PFSK-1 (cell line): ENCODE measurements around the gene PRKCE.

Source experiments
- FOXP2 ChIP-seq: optimal IDR thresholded peaks from 2 replicates; pipeline ENCODE3; 2011; ENCODE audit warnings: borderline replicate concordance, control low read depth, inconsistent platforms; ENCODE audit not compliant: insufficient read depth; ENCODE audit errors: extremely low read length, extremely low read depth
- POLR2AphosphoS5 ChIP-seq: IDR thresholded peaks from 2 replicates; pipeline ENCODE4 v1.6.1; 2012; ENCODE audit warnings: low read depth, mild to moderate bottlenecking, control low read depth, low read length, moderate library complexity
- SIN3A ChIP-seq: IDR thresholded peaks from 2 replicates; pipeline ENCODE4 v1.6.1; 2012; ENCODE audit warnings: mild to moderate bottlenecking, low read length, moderate library complexity, borderline replicate concordance; ENCODE audit not compliant: insufficient read depth
- TAF1 ChIP-seq: IDR thresholded peaks from 2 replicates; pipeline ENCODE4 v1.6.1; 2012; ENCODE audit warnings: low read length, control low read depth, borderline replicate concordance; ENCODE audit not compliant: insufficient read depth
- TF ChIP-seq, protein P1 (sequence below), 2 experiments: IDR thresholded peaks; 2 replicates each; pipeline versions ENCODE4 v1.6.1 to v1.8.0; 2011 to 2012; ENCODE audit warnings: low read depth in 2 of 2, low read length in 2 of 2, control low read depth in 1 of 2, inconsistent platforms in 1 of 2, mild to moderate bottlenecking in 1 of 2, moderate library complexity in 1 of 2; ENCODE audit not compliant: insufficient read depth in 1 of 2

The PRKCE gene

DNA sequence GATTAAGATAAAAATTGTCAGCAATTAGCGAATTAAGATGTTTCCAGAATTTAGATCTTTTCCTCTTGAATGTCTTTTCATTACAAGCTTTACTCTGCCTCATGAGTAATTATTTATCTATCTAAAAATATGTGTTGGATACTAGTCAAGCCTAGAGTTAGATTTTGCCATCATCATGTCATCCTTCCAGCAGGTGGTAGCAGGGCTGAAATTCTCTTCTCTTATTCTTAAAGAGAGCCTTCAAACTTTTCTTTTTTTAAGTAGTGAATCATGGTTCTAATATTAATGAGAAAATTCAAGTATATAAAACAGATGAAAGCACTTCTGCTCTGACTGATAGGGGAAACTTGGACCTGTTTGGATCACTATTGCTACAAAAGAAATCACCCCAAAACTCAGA is 405.1 kb downstream of the PRKCE start:
- no peak for TF ChIP-seq SIN3A
- TF ChIP-seq, protein P1, sequence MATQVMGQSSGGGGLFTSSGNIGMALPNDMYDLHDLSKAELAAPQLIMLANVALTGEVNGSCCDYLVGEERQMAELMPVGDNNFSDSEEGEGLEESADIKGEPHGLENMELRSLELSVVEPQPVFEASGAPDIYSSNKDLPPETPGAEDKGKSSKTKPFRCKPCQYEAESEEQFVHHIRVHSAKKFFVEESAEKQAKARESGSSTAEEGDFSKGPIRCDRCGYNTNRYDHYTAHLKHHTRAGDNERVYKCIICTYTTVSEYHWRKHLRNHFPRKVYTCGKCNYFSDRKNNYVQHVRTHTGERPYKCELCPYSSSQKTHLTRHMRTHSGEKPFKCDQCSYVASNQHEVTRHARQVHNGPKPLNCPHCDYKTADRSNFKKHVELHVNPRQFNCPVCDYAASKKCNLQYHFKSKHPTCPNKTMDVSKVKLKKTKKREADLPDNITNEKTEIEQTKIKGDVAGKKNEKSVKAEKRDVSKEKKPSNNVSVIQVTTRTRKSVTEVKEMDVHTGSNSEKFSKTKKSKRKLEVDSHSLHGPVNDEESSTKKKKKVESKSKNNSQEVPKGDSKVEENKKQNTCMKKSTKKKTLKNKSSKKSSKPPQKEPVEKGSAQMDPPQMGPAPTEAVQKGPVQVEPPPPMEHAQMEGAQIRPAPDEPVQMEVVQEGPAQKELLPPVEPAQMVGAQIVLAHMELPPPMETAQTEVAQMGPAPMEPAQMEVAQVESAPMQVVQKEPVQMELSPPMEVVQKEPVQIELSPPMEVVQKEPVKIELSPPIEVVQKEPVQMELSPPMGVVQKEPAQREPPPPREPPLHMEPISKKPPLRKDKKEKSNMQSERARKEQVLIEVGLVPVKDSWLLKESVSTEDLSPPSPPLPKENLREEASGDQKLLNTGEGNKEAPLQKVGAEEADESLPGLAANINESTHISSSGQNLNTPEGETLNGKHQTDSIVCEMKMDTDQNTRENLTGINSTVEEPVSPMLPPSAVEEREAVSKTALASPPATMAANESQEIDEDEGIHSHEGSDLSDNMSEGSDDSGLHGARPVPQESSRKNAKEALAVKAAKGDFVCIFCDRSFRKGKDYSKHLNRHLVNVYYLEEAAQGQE (IDR thresholded peaks at IDR 0.05; ENCODE audit: insufficient read depth in 1 of 2, low read depth in 2 of 2, low read length in 2 of 2), result no peak
- TF ChIP-seq TAF1, result no peak
- TF ChIP-seq POLR2AphosphoS5, result no peak
- TF ChIP-seq FOXP2, result no peak

DNA sequence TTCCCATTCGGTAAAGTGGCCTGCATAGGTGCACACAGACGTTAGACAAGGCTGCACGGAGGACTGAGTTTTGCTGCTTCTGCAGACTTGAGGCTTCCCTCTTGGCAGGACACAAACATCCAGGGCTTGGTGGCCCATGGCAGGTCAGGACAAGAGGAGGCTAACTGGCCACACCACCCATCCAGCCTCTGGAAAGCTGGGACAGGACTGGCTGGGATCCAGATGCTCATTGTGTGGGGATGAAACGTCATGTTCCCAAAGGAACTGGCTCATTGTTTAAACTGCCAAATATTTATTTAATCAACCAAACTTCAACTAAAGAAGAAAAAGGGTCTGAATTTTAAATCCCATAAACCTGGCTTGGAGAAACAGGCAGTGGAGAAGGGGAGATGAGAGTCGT is 406.7 kb downstream of the PRKCE start:
- TF ChIP-seq SIN3A (no peak), FOXP2 (no peak), TAF1 (no peak), POLR2AphosphoS5 (no peak)
- TF ChIP-seq, protein P1 (IDR thresholded peaks at IDR 0.05; ENCODE audit: insufficient read depth in 1 of 2, low read depth in 2 of 2, low read length in 2 of 2), result no peak

DNA sequence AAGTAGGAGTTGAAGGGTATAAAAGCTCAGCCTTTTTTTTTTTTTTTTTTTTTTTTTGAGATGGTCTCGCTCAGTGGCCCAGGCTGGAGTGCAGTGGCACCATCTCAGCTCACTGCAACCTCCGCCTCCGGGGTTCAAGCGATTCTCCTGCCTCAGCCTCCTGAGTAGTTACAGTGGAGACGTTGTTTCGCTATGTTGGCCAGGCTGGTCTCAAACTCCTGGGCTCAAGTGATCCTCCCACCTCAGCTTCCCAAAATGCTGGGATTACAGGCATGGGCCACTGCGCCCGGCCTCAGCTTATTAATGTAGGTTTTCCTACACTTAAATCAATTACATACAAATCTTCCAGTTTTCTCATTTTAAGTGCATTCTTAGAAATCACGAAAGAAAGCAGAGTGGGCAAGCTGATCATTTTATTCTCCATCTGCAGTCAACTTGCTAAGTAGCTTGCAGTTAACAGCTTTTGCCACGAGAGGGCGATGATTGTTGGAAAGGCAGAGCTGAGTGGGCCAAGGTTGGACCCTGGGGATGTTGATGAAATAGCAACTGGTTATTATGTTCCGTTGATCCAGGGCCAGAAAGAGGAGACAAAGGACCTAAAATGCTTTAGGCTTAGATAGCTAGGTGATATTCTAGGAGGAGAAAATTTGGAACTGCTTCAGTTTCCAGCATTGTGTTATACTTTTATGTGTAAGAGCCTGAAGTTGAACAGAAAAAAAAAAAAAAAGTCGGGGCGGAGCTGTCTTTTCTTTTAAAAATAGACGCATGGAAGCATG is 411.4 kb downstream of the PRKCE start:
- no peak for TF ChIP-seq FOXP2
- TF ChIP-seq POLR2AphosphoS5, result no peak
- TF ChIP-seq, protein P1 (IDR thresholded peaks at IDR 0.05; ENCODE audit: insufficient read depth in 1 of 2, low read depth in 2 of 2, low read length in 2 of 2), result no peak
- no peak for TF ChIP-seq SIN3A
- no peak for TF ChIP-seq TAF1

DNA sequence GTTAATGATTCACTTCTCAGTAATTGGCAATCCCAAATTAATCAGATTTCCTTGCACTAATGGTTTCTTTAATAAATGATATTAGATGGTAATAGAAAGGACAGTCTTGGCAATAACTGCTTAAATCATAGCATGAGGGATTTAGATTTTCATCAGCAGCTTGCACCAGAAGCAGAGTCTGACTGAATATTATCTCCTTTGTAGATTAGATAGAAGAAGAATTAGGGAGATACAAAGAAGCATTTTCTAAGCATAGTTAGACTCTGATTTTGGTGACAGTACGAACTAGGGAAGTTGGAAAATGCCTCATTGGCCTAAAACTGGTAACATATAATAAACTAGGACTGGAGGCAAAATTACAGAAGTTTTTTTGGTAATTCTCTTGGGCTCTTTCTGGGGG is 412.9 kb downstream of the PRKCE start:
- TF ChIP-seq POLR2AphosphoS5 (no peak), FOXP2 (no peak), TAF1 (no peak), SIN3A (no peak)
- TF ChIP-seq, protein P1 (IDR thresholded peaks at IDR 0.05; ENCODE audit: insufficient read depth in 1 of 2, low read depth in 2 of 2, low read length in 2 of 2), result no peak
